ENCODE measurements around the gene CHD1.

The CHD1 gene

DNA sequence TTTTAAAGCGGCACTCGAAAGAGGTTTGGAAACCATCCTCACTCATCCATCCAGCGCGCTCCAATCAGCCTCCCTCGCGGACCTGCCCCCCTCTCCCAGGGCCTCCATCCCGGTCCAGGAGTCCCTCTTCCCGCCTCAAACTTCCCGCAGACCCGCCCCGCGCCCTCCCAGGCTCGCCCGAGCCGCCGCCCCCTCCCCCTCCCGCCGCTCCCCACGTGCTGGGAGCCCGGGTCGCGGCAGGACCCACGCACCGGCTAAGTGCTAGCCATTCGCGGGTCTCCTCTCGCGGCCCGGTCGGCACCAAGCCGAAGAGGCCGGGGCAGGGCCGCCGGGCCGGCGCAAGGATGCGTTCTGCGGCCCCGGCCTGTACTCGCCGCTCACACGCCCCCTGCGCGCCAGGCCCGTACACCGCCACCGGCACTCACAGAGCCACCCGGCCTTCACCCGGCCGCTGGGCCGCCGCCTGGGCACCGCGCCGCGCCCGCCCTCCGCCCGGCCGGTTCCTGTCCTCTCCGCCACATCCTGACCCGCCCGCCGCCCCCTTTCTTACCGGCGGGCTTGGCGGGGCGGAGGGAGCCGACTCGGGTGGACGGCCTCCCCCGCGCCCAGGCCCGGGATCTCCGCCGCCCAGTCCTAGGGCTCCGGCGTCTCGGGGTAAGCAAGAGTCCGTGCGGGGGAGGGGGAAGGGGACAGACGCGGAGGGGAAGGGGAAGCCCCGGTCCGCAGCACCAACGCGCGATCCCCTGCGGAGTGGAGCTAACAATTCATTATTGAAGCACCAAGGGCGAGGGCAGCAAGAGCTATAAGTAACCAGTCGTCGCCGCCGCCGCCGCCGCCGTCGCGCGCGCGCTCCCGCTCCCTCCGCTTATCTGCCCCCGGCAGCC lies 576 bp downstream of the CHD1 start:
- peaks cover 44% of the 10 kb centered on the region for H3K36me3 Mint-ChIP-seq

DNA sequence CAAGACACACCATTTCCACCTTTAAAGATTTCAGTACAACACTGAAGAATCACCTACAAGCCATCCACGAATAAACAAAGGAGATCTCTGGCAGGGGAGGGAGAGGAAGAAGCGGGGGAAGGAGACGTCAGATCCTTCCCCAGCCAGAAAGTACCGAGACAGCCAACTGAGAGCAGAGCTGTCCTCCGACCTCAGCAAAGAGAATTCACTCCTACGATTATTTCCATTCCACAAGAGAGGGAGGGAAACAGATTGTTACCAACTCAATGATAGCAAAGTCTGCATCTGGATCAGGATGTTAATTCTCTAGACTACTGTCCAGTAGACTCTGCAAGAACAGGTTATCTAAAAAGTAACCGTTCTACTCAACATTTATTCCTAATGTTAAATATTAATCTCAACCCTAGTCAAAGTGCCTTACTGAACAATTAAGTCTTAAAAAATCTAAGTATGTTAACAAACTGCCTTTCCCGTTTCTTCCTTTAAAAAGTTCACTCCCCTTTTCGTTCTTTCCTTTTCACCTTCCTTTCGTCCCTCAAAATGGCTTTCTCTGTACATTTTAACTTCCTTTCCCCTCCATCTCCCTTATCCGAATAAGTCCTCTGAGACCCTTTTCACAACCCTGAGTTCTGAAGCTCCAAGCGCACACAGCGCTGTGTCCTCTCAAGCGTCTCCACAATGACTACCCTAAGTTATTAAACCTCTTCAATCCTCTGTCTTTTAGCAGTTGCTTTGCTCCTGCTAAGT lies 1.4 kb downstream of the CHD1 start:
- Mint-ChIP-seq H3K27ac (peak overlapping the region; percentile 96), H3K36me3 (peaks cover 43% of the 10 kb centered on the region), H3K27me3 (peaks cover 8% of the 10 kb centered on the region), H3K9me3 (no peaks in the 10 kb centered on the region), H3K4me1 (peaks cover 57% of the 10 kb centered on the region), H3K4me3 (peak overlapping the region; percentile 94)
- CTCF ChIA-PET = interaction anchor here (2.0 kb wide), 1 partner anchor 105 kb away, joined by 6 read pairs; no protein-coding TSS in a partner anchor
- DNase-seq = peak; percentile 71

More for the DNA sequence above, 576 bp downstream of the CHD1 start:
- H3K9me3 Mint-ChIP-seq = no peaks in the 10 kb centered on the region
- CTCF ChIA-PET = no interaction called here
- H3K27ac Mint-ChIP-seq = peak overlapping the region; percentile 100
- DNase-seq = peak; percentile 62
- peaks cover 59% of the 10 kb centered on the region for H3K4me1 Mint-ChIP-seq
- peaks cover 8% of the 10 kb centered on the region for H3K27me3 Mint-ChIP-seq
- peak overlapping the region; percentile 96 for H3K4me3 Mint-ChIP-seq

- Mint-ChIP-seq H3K36me3 (peaks cover 48% of the 10 kb centered on the region), H3K4me3 (no peak overlapping the region), H3K4me1 (peaks cover 58% of the 10 kb centered on the region), H3K9me3 (no peaks in the 10 kb centered on the region), H3K27ac (peak overlapping the region; percentile 52), H3K27me3 (peaks cover 4% of the 10 kb centered on the region)
- no peak for DNase-seq
- CTCF ChIA-PET = interaction anchor here (0.6 to 1.7 kb wide), 6 partner anchors 10 to 1756 kb away, joined by 3 to 7 read pairs (median 6); no protein-coding TSS in a partner anchor
Measured at GRCh38 chr5:98923966-98924365, 4.8 kb downstream of the CHD1 start.

DNA sequence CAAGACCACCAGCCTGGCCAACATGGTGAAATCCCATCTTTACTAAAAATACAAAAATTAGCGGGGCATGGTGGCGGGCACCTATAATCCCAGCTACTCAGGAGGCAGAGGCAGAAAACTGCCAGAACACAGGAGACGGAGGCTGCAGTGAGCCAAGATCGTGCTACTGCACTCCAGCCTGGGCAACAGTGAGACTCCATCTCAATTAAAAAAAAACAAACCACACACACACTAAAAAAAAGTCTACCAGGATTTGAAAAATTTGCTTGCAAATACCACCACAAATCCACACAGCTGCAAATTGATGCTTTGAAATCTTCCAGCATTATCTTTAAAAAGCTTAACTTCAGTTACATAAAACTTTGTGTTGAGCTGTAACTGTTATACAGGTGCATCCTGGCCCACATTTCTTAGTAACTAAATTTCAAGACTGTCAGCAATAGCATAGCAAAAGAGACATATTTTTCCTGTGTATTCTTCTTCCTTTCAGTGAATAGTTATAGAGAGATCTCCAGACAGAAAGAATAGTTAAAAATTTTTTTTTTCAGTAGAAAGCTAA lies 6.8 kb downstream of the CHD1 start:
- DNase-seq = no peak
- Mint-ChIP-seq H3K4me3 (no peak overlapping the region), H3K4me1 (peaks cover 69% of the 10 kb centered on the region), H3K9me3 (no peaks in the 10 kb centered on the region), H3K36me3 (peaks cover 50% of the 10 kb centered on the region), H3K27ac (peak overlapping the region; percentile 21), H3K27me3 (no peaks in the 10 kb centered on the region)
- CTCF ChIA-PET = interaction anchor here (1.0 to 1.6 kb wide), 3 partner anchors 15 to 139 kb away, joined by 3 to 4 read pairs (median 3); no protein-coding TSS in a partner anchor

DNA sequence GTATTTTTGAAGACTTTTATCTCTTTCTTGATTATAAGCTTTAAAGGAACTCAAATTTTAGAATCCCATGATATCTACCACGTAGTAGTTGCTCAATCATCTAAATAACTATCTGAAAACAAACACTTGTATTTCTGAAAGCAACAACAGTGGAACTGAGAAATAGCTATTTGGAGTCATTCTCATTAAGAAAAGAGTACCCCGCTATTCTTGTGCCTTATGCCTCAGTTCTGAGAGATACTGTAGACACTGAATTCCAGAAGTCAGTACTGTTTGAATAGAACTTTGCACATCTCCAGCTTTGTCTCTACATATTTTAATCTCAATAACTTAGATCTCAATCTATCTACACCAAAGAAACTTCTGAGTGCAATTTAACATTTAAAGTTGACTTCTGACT lies 11.4 kb downstream of the CHD1 start:
- CTCF ChIA-PET = no interaction called here
- DNase-seq = no peak
- H3K27me3 Mint-ChIP-seq = no peaks in the 10 kb centered on the region
- H3K4me3 Mint-ChIP-seq = no peak overlapping the region
- no peak overlapping the region for H3K27ac Mint-ChIP-seq
- peaks cover 41% of the 10 kb centered on the region for H3K36me3 Mint-ChIP-seq
- peaks cover 53% of the 10 kb centered on the region for H3K4me1 Mint-ChIP-seq
- H3K9me3 Mint-ChIP-seq = no peaks in the 10 kb centered on the region

GRCh38 chr5:98916540-98916939 lies 12.3 kb downstream of the CHD1 start:
- Mint-ChIP-seq H3K27me3 (no peaks in the 10 kb centered on the region), H3K36me3 (peaks cover 38% of the 10 kb centered on the region), H3K9me3 (no peaks in the 10 kb centered on the region), H3K4me1 (peaks cover 46% of the 10 kb centered on the region), H3K4me3 (no peak overlapping the region), H3K27ac (no peak overlapping the region)
- DNase-seq = no peak
- CTCF ChIA-PET = no interaction called here

GRCh38 chr5:98913911-98914310 lies 14.9 kb downstream of the CHD1 start:
- no peaks in the 10 kb centered on the region for H3K9me3 Mint-ChIP-seq
- peaks cover 38% of the 10 kb centered on the region for H3K4me1 Mint-ChIP-seq
- CTCF ChIA-PET = interaction anchor here (1.0 to 2.5 kb wide), 2 partner anchors 9 to 119 kb away, joined by 5 to 10 read pairs; no protein-coding TSS in a partner anchor
- no peak overlapping the region for H3K4me3 Mint-ChIP-seq
- H3K27ac Mint-ChIP-seq = peak overlapping the region; percentile 1
- DNase-seq = no peak
- H3K27me3 Mint-ChIP-seq = no peaks in the 10 kb centered on the region
- peaks cover 26% of the 10 kb centered on the region for H3K36me3 Mint-ChIP-seq

GRCh38 chr5:98911280-98912040 lies 17.3 kb downstream of the CHD1 start:
- peaks cover 27% of the 10 kb centered on the region for H3K4me1 Mint-ChIP-seq
- H3K27ac Mint-ChIP-seq = no peak overlapping the region
- H3K4me3 Mint-ChIP-seq = no peak overlapping the region
- CTCF ChIA-PET = no interaction called here
- H3K27me3 Mint-ChIP-seq = no peaks in the 10 kb centered on the region
- no peaks in the 10 kb centered on the region for H3K9me3 Mint-ChIP-seq
- H3K36me3 Mint-ChIP-seq = peaks cover 19% of the 10 kb centered on the region
- DNase-seq = no peak

DNA sequence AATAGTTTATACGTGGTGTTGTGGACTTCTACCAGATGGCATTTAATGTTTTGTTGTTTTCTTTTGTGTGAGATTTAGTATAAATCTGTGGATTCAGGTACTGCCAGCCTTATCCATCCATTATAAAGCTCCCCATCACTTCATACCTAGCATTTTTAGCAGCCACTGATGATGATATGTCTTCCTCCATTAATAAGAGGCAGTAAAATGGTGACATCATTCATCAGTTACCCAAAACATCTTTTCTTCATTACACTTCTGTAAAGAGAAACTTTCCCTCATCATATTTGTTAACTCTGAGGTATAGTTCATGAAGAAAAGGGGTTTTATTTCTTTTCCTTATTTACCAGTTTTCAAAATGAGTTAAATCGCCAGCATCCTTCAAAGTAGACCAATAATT lies 19.4 kb downstream of the CHD1 start:
- no peaks in the 10 kb centered on the region for H3K27me3 Mint-ChIP-seq
- peaks cover 18% of the 10 kb centered on the region for H3K36me3 Mint-ChIP-seq
- H3K4me3 Mint-ChIP-seq = no peak overlapping the region
- no peaks in the 10 kb centered on the region for H3K9me3 Mint-ChIP-seq
- no peak for DNase-seq
- CTCF ChIA-PET = interaction anchor here (3.7 to 4.0 kb wide), 2 partner anchors 123 to 150 kb away, joined by 19 to 28 read pairs; no protein-coding TSS in a partner anchor
- H3K4me1 Mint-ChIP-seq = peaks cover 25% of the 10 kb centered on the region
- H3K27ac Mint-ChIP-seq = no peak overlapping the region

- H3K9me3 Mint-ChIP-seq = no peaks in the 10 kb centered on the region
- CTCF ChIA-PET = interaction anchor here (3.7 to 4.0 kb wide), 2 partner anchors 124 to 152 kb away, joined by 19 to 28 read pairs; no protein-coding TSS in a partner anchor
Measured at GRCh38 chr5:98907951-98908350, 20.9 kb downstream of the CHD1 start.

DNA sequence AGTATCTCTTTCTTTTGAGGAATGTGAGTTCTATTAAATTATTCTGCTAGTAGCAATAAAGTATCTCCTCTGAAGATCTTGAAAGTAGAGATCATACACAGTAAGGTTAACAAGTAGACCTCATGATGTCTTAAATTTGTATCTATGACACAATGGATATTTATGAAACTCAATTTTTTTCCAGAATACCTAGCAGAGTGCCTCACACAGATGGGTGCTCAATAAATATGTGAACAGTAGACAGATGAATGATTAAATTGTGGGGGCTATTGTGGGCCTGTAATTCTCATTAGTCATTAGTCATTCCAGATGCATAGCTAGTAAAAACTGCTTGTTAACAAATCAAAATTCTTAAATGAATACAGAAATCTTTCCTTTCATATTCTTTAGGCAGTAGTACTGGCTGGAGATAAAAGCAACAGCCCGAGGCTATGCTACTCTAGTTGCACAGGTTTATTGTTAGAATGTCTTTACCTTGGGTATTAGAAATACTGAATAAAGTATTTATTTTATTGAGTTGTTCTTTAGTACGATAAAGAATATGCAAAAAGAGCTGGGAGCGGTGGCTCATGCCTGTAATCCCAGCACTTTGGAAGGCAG lies 22.0 kb downstream of the CHD1 start:
- Mint-ChIP-seq H3K27me3 (no peaks in the 10 kb centered on the region), H3K4me3 (no peak overlapping the region), H3K4me1 (peaks cover 21% of the 10 kb centered on the region), H3K9me3 (no peaks in the 10 kb centered on the region), H3K36me3 (peaks cover 23% of the 10 kb centered on the region), H3K27ac (no peak overlapping the region)
- no peak for DNase-seq
- CTCF ChIA-PET = interaction anchor here (0.8 to 4.0 kb wide), 5 partner anchors 14 to 164 kb away, joined by 3 to 28 read pairs (median 4); no protein-coding TSS in a partner anchor

More at GRCh38 chr5:98907951-98908350, 20.9 kb downstream of the CHD1 start:
- H3K4me3 Mint-ChIP-seq = no peak overlapping the region
- no peaks in the 10 kb centered on the region for H3K27me3 Mint-ChIP-seq
- peaks cover 19% of the 10 kb centered on the region for H3K36me3 Mint-ChIP-seq
- H3K27ac Mint-ChIP-seq = no peak overlapping the region
- DNase-seq = no peak
- peaks cover 21% of the 10 kb centered on the region for H3K4me1 Mint-ChIP-seq

GRCh38 chr5:98905857-98906688 lies 22.7 kb downstream of the CHD1 start:
- Mint-ChIP-seq H3K4me1 (peaks cover 18% of the 10 kb centered on the region), H3K9me3 (no peaks in the 10 kb centered on the region), H3K27ac (no peak overlapping the region), H3K27me3 (no peaks in the 10 kb centered on the region), H3K4me3 (no peak overlapping the region), H3K36me3 (peaks cover 24% of the 10 kb centered on the region)
- no peak for DNase-seq
- CTCF ChIA-PET = interaction anchor here (1.0 to 4.0 kb wide), 7 partner anchors 121 to 164 kb away, joined by 3 to 33 read pairs (median 19); no protein-coding TSS in a partner anchor
